Measurements from ENCODE around the gene ZNF526.

DNA sequence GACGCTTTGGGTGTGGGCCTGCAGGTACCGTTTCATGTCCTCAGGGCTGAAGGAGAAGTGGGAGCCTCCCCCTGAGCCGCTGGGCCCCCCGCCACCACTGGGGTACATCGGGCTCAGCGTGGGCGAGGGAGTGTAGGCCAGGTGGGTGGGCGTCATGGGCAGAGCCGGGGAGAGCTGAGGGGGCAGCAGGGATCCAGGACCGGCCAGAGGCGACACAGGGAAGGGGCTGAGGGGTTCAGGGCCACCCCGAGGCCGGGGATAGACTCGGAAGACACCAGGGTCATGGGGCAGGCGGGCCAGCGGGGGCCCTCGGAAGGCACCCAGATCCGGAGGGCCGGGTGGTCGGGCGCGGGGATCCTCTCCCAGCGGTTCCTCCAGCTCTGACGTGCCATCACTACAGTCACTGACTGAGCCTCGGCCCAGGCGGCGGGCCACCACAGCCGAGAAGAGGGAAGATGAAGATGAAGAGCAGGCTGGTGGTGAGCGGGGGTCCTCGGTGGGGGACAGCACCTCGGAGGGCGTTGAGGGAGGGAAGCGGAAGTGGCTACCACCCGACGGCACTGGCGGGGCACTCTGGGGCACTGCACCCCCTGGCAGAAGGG lies 29.1 kb downstream of the ZNF526 start:
- no peak for TF ChIP-seq SUZ12 (IDR thresholded peaks at IDR 0.05)
- TF ChIP-seq LEF1 (IDR thresholded peaks at IDR 0.05; ENCODE audit: borderline replicate concordance) = no peak
- no peak for TF ChIP-seq BHLHE40 (IDR thresholded peaks at IDR 0.05; ENCODE audit: borderline replicate concordance)
- TF ChIP-seq ELF4 (IDR thresholded peaks at IDR 0.05) = no peak
- TF ChIP-seq, protein P1, sequence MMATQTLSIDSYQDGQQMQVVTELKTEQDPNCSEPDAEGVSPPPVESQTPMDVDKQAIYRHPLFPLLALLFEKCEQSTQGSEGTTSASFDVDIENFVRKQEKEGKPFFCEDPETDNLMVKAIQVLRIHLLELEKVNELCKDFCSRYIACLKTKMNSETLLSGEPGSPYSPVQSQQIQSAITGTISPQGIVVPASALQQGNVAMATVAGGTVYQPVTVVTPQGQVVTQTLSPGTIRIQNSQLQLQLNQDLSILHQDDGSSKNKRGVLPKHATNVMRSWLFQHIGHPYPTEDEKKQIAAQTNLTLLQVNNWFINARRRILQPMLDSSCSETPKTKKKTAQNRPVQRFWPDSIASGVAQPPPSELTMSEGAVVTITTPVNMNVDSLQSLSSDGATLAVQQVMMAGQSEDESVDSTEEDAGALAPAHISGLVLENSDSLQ (IDR thresholded peaks at IDR 0.05) = no peak
- no peak for TF ChIP-seq TARDBP (IDR thresholded peaks at IDR 0.05)
- no peak for TF ChIP-seq SP1 (IDR thresholded peaks at IDR 0.05)
- TF ChIP-seq ARNT (IDR thresholded peaks at IDR 0.05) = no peak
- TF ChIP-seq ZNF384 (IDR thresholded peaks at IDR 0.05) = no peak
- no peak for TF ChIP-seq CTBP1 (IDR thresholded peaks at IDR 0.05; ENCODE audit: borderline replicate concordance)
- no peak for TF ChIP-seq NFRKB (IDR thresholded peaks at IDR 0.05)
- no peak for TF ChIP-seq FOXK2 (IDR thresholded peaks at IDR 0.05)
- TF ChIP-seq L3MBTL2 (conservative IDR thresholded peaks at IDR 0.05) = no peak
- TF ChIP-seq FOXM1 (IDR thresholded peaks at IDR 0.05; ENCODE audit: borderline replicate concordance) = no peak

All from HEK293T (cell line).